GM21423 (cell line): Measurements from ENCODE around the gene OR2V2.

Experiments used
- ATAC-seq: cut with Tn5 transposase; IDR thresholded peaks from one replicate; pipeline ENCODE4 v1.9.1; 2021; ENCODE audit warnings: mild to moderate bottlenecking, moderate library complexity; ENCODE audit not compliant: unreplicated experiment

Gene OR2V2

DNA sequence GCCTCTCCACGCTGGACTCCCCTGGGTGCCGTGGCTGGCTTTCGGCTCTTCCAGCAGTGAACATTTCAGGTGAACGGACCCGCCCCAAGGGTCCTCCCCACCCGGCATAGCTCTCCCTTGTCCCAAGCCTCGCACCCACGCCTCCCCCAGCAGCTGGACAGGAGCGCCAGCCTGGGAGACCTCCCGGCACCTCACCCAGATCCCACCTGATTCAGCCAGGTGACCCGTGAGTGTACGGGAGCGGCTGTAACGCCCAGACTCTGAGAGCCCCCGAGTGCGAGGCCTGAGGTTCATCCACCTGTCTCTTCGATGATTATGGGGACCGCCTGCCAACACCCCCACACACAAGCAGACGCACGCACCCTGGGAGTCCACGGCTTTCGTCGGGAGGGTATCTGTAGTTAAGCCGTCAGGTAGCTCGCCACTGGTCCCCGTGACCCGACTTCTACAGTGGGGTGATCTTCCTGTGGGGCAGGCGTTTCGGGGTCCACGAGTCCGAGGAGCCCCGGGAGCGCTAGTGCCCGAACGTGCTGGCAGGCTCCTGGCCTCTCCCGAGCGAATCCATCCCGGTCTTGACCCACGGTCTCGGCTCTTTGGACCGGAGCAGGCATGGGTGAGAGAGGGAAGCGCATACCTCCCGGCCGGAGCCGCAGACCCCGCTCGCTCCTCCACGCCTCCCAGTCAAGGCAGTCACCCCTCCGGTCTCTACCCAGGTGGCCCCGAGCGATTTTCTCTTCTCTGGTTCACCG is 42.8 kb downstream of the OR2V2 start:
- ATAC-seq, result no peak

DNA sequence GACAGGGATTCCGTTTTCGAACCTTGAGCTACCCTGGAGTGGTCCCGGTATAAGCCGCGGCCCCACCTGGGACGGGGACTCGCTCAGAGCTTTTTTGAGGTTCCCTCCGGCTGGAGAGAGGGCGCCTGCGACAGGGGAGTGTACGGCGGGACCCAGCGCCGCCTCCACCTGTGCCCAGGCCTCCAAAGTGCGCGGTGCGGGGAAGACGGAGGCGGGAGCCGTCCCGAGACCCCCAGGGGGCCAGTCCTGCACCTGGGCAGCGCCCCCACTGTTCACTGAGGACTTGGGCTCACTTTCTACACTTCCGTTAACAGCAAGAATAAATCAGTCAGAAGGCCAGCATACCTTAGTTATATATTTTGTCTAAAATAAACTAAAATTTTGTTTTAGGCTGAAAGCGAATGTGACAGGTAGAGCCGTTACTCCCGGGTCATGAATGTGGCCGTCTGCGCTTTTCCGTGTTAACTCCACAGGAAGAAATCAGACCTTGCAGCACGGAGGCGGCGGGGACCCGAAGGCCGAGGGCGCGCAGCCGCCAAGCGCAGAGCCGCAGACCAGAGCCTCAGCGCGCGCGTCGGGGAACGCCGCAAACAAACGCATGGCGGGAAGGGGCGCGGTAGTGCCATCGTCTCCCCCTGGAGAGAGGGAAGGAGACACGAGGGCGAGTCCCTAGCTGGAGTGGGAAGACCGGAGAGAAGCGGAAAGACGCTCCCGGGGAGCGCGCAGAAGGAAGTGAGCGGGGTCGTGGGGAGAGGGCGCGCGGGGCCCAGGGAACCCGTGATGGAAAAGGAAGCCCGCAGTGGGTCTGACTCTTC is 43.5 kb downstream of the OR2V2 start:
- peak; percentile 1 for ATAC-seq

DNA sequence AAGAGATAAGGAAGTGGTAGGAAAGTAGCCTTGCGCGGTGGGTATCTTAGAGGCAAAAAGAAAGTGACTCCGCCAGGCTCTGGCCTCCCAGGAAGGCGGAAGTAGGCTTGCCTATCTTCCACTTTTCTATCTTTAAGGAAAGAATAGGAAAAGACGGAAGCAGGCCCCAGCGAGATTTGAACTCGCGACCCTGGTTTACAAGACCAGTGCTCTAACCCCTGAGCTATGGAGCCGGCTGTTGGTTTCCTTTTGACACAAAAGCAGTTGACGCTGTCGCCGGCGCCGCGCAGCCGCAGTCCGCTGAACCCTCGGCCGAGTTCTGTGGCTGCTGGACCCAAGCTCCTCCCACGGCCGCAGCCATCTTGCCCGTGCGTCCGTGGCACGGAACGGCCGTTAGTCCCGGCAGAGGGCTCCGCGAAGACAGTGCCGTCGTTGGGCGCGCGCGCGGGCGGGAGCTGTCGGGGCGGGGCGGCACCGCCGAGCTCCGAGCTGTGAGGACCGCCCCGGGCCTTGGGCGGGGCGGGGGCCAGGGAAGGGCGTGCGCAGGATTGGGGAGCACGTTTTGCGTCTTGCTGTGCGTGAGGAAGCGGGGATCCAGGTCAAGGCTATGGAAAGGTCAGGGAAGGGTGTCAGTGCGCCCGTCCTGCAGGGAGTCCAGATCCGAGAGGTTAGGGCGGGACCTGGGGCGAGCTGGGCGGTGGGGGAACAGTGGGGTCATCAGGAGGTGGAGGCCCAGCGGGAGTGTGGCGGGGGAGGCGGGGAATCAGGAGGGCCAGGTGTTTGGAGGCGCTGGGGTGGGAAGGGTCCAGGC is 44.3 kb downstream of the OR2V2 start:
- ATAC-seq, result peak; percentile 56

DNA sequence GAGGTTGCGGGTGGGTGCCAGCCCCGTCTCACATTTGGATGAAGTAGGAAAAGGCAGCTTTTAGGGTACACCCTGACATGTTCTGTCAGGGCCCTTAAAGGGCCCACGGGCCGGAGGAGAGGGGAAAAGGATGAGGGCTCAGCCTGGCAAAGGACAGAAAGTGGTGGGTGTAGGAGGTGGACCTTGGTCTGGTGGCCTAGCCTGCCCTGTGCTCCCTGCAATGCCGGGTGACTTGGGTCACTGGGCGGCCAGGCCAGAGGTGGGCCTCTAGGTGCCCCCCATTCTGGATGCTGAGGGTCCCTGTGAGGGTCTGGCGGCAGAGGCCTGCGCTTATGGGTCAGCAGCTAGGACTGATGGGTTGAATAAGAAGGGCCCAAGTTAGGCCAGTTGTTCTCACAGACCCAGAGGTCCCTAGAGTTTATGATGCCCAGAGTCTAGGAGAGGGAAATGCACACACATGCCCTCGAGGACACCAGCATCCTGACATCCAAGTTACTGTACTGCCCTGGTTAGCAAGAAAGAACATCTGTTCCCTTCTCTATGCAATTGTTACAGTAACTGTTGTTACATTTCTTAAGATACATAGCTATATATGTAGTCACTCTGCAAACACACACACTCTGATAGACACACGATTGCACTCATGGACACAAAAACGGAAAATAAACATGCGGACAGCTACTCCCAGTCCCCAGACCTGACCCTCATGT is 45.1 kb downstream of the OR2V2 start:
- no peak for ATAC-seq

DNA sequence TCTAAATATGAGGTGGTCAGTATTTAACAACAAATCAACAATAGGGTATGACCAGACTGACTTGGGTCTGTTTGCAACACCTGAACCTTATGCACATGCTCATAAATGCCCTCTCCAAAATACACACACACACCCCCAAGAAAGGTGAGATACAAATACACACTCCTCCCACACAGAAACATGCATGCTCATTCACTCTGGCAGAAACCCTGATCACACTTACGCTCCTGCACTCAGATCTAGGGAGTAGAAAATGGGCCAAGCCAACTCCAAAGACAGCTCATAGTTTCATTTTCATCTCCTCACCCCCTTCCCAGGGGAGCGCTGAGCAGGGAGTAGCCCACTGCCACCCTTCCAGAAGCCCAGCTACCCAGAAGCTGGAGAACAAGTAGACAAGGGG is 46.3 kb downstream of the OR2V2 start:
- no peak for ATAC-seq

DNA sequence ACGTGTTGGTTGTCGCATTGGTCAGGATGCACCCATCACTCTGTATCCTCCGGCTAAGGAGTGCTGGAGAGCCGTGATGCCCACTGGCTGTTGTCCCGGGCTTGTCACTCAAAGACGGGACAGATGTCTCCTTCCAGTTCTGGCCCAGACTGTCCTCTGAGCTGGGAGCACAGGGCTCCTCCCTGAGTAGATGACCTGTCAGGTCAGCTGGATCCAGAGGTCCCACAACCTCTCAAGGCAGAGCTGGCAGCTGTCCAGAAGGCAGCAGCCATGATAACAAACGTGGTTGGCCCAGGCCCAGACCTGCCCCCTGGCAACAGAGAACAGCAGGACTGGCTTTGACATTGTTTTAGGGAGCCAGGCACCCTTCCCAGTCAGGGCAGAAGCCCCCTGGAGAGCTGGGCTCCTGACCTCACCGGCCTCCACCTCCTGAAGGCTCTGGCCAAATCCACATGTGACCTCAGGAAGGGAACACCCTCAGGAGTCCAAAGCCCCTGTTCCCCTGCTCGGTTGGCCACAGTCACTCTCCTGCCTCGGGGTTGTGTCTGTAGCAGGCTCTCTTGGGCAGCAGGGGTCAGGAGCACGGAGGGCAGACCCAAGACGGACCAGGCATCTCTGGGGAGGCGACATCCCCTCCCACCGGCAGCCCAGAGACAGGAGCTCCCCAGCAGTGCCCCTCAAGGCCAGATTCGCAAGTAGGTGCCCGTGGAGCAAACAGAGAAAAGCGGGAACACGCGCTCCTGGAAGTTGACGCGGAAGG is 47.3 kb downstream of the OR2V2 start:
- no peak for ATAC-seq

DNA sequence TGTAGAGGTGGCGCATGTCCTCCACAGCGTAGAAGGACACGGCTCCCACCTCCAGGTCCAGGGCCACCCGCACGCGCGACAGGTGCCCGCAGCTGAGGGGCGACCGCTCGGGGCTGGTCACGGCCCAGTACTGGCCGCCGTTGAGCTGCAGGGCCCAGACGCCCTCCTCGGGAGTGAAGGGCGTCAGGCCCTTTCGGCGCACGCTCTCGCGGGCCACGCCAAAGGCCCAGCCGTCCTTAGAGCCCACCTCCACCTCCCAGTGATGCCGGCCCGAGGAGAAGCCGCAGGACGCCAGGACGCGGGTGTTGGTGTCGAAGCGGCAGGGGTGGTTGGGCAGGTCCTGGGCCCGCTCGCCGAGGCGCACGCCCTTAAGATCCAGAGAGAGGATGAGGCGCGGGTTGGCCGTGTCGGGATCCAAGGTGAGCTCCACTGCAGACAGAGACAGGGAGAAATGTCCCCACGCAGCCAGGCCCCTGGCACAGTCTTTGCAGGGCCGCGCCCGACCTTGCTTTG is 47.9 kb downstream of the OR2V2 start:
- no peak for ATAC-seq

DNA sequence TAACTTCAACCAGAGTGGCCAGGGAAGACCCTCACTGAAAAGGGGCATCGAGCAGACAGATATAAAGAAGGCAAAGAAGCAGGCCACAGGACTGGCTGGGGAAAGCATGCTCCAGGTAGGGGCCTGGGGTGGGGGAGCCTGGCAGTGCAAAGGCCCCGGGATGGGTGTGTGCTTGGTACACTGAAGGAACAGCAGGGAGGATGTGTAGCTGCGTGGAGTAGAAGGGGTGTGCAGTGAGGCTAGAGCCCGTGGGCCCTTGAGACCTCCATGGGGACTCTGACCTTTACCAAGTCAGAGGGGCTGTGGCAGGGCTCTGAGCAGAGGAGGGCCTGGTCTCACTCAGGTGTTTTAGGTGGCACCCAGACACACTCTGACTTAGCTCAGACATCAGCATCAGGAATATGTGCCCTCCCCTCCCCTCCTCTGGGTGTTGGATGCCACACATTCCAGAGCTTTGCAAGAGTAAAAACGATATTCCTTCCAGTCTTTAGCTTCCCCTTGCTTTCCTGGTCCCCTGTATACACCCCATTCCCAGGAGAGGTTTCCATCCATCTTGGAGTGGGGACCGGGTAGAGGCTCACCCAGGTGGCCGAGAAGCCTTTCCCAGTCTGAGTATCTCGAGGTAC is 50.1 kb downstream of the OR2V2 start:
- no peak for ATAC-seq

DNA sequence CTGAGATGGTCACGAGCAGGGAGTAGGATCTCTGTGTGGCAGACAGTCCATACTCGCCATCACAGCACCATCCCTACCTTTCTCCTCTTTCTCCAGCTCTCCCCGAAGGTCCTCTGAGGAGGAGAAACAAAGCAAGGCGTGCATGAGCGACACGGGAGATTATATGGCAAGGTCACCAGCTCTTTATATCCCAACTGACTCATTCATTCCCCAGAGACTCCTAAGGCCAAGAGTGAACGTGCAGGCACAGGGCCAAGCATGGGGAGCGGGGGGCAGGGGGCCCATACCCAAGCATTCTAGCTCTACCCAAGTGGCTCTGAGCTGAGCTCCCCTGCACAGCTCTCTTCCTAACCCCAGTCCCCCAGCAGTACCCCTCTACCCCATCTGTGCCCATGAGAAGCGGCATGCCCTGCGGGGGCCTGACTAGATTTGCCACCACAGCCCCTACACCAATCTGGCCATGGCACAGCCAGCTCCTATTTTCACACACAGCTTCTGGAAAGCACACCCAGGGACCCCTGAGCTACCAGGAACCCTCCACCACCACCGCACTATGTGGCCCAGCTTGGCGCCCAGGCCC is 50.8 kb downstream of the OR2V2 start:
- ATAC-seq, result no peak

DNA sequence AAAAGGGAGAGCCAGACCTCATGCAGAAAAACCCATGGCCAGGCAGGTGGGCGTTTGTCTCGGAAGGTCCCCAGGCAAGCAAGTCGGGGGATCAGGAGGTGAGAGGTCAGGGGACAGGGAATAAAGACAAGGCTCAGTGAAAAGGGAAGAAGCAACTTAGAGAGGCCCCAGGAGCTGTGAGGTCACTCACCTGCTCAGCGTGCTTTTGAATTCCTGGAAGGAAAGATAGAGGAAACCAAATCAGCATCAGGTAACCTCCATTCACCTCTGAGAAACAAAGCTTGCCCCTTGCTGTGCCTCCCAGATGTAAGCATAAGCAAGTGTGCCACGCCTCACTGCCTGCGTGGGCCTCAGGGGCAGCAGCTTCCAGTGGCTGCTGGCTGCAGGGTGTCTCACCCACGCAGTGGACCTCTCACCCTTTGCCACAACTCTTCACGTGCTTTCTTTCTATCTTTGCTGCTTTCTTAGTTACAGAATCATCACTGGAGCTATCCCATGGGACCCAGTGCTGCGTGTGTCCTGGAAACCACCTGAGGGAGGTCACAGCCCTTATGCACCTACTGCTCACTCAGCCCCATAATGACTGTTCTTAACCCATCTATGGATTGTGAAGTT is 51.6 kb downstream of the OR2V2 start:
- ATAC-seq, result peak; percentile 62

DNA sequence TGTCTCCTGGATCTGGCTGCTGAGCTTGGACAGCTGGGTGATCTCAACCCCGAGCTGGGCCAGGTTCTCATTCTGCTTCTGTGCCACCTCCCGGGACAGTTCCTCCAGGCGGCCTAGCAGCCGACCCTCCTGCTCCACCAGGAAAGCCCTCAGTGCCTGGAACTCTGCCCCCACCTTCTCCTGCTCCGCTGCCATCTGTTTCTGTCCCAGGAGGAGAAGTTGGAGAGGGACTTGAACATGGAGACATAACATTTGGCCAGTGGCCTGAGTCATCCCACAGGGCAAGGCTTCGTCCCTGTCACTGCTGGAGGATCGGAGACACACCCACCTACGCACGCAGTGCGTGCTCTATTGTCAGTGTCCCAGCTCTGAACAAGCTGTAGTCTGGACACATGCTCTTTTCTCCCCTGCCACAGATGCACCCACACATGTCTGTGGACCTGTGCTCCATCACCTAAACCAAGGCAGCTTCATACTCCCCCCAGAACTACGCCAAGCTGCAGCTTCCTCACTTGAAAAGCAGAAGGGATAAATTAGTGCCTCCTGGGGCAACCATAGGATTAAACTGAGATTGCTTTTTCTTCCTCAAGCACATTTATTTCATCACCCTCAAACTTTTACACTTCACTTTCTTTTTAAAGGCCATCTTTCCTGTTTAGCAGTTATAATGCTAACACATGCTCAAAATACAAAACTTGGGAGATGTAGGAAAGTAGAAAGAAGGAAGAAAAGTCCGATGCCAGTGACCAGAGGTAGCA is 52.7 kb downstream of the OR2V2 start:
- ATAC-seq, result no peak

DNA sequence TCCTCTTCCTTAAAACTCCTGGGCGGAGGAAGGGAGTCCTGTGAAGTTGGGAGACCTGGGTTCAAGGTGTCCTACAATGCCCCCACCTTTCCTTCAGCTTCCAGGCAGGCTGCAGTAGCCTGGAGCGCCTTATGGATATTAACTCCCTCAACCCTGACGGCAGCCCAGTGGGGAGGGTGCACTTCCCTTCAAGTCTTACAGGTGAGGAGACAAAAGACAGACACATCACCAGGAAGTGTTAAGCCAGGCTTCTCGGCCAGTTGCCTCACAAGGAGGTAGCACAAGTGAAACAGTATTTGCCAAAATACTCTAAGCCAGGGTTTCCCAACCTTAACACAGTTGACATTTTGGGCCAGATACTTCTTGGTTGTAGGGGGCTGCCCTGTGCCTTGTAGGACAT is 53.4 kb downstream of the OR2V2 start:
- ATAC-seq, result no peak

DNA sequence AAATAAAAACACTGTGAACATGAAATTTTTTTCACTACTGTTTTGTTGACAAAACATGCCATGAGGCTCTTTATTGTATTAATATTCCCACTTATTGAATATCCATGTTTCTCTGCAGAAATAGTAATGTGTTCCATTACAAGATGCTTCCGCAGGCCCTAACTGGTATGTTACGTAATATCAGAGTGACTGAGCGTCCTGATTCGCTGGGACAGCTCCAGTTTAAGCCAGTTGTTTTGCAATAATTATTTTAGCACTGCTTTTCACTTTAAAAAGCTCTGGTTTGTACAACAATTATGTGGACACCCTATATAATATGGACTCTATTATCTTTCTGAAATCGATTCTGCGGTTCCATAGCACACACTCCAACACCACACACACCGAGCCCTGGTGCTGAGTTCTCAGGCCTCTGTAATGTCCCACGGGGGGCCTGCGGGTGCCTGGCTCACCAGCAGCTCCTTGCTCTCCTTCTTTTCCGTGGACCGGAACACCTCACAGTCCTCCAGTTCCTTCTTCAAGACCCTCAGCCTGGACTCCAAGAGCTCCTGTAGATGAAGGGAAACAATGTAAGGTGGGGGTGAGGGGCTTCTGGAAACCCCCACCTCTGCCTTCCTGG is 55.8 kb downstream of the OR2V2 start:
- ATAC-seq, result no peak

DNA sequence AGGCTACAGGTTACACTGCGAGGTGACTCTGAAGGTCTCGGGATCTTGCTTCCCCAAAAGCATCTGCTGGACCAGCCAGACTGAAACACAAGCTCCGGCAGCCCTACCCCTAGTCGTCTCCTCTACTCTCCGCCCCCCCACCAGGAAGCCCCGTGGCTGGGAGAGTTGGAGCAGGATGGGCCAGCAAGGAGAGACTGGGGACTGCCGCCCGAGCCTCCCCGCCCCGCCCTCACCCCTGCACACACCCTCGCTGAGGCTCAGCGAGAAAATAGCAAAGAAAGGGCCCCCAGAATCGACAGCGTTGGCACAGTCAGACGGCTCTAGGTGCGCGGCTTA is 56.4 kb downstream of the OR2V2 start:
- no peak for ATAC-seq

DNA sequence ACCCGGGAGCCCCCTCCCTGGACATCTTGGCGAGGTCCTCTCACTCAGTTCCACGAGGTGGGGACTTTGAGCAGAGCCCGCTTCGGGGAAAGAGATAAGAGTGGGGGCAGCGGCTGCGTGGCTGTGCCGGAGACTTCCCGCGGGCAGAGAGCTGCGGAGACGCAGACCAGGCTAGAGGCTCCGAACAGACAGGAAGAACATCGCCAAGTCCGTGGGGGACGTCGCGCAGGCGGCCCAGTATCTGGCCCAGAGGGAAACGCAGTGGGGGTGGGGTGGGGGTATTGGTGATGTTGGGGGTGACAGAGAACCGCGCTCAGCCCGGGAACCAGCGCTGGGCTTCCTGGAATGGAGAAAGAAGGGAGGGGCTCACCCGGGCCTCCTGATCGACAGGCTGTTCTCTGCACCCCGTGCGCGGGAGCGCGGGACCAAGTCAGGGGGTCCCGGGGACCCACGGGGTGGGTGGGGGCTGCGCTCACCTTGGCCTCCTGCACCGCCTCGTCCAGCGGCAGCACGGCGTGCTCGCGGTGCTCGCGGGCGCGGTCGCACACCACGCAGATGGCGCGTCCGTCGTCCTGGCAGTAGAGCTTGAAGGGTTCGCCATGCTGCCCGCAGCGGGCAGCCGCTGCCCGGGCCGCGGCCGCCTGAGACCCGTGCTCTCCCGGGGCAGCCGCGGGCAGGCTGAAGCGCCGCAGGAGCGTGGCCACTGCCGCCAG is 56.9 kb downstream of the OR2V2 start:
- no peak for ATAC-seq

DNA sequence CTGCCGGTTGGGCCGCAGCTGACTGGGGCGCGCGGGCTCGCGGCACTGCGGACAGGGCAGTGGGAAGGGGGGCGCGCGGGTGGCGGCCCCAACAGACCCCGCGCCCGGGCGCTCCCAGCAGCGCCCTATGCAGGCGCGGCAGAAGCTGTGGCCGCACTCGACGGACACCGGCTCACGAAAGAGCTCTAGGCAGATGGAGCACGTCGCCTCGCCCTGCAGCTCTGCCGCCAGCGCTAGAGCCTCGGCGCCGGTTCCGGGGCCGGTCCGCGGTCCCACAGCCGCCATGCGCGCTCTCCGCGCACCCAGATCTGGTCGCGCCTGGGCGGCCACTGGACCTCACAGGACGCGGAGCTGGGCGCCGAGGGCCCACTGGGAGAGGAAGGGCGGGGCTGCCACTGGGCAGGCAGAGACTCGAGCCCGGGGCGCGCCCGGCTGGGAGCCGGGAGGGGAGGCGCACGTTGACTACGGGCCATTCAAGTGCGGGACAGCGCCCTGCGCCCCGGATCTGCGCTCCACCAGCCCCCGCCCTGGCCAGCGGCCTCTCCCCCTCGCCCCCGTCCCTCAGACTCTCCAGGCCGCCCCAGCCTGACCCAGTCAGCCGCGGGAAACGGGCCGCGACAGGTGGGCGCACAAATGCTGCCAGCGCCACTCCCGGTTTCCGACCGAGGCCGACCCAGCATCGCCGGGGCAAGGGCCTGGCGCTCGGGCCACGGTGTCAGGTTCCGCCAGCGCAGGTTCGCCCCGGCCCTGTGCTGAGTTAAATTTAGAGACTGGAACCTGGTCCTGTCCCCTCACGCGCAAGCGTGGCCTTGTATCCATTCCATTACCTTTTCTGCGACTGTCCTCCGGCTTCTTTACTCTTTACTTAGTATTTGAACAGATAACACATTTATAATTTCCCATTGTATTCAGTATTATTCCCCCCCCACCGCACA is 57.7 kb downstream of the OR2V2 start, which contains the start of gene TRIM7:
TSS of gene TRIM7 (minus strand) at position 371 of the 935 bp plus-strand sequence. CDS start at position 285, 86 bp downstream.
- no peak for ATAC-seq
